ENCODE results near the gene ZCCHC18. TPM values are rescaled to one million over a fixed set of nuclear protein-coding genes. Genes with fewer than 3 reads are reported as not detected.
A peak's percentile ranks its signal among the peaks of the same experiment; 100 is the strongest.

The ZCCHC18 gene
- total and polyA plus RNA-seq, 2 of the 4 experiments (the other 2 are of a cell fraction): 0.36 to 1.5 TPM

GRCh38 chrX:104113222-104113965 lies 1.1 kb downstream of the ZCCHC18 start:
- H2AK5ac ChIP-seq (ENCODE audit: low read depth, low read length): no peak overlapping the region
- H3K9me1 ChIP-seq (ENCODE audit: insufficient read depth, low read length): no peaks in the 10 kb centered on the region
- H3K4ac ChIP-seq (ENCODE audit: low read depth, low read length): no peak overlapping the region
- no peaks in the 10 kb centered on the region for H3K79me1 ChIP-seq (ENCODE audit: low read depth in 1 of 2, low read length in 2 of 2)
- H4K91ac ChIP-seq (ENCODE audit: insufficient read depth, low read depth, low read length): no peak overlapping the region
- TF ChIP-seq RAD21 (IDR thresholded peaks at IDR 0.05; ENCODE audit: low read length) (peak; percentile 33; the same call in 1 of the 2 replicates), RCOR1 (IDR thresholded peaks at IDR 0.05; ENCODE audit: insufficient replicate concordance, low read length) (peak; percentile 87), ELK1 (IDR thresholded peaks at IDR 0.05; ENCODE audit: borderline replicate concordance, low read depth, low read length) (no peak), CTCF (conservative IDR thresholded peaks at IDR 0.05; ENCODE audit: low read depth, low read length) (peak; percentile 47), SMC3 (IDR thresholded peaks at IDR 0.05; ENCODE audit: low read depth, low read length) (peak; percentile 45)
- 0 out of 2 replicates have a peak overlapping the region, but pooled peaks have one; percentile 1 for H3K9ac ChIP-seq (ENCODE audit: low read depth, low read length)
- no TSS peak for BruUV-seq (replicated peaks)
- no peaks in the 10 kb centered on the region for H3K9me3 ChIP-seq (ENCODE audit: control insufficient read depth, insufficient read depth, low read length)
- H3K56ac ChIP-seq (ENCODE audit: extremely low read depth, insufficient read depth, low read length): no peak overlapping the region
- peak overlapping the region; percentile 82 for H2AFZ ChIP-seq (replicated peaks; ENCODE audit: low read length, poor library complexity)
- H4K5ac ChIP-seq (ENCODE audit: low read depth, low read length): no peak overlapping the region
- peak overlapping the region; percentile 73 for H3K4me2 ChIP-seq (ENCODE audit: low read depth, low read length)
- intact Hi-C loops (cut with micrococcal nuclease) (loop anchor here (2.0 to 5.0 kb wide), 2 partner anchors 15 to 426 kb away; partner anchors contain the start of gene MORF4L2), in situ Hi-C loops (cut with MboI; ENCODE audit: low sequenced_read_pairs) (loop anchor here (25.0 kb wide), 1 partner anchor 276 kb away; the partner anchor contains the start of gene RAB9B), dilution Hi-C loops (cut with HindIII; ENCODE audit: low sequenced_read_pairs, unreplicated experiment) (no loop called here)
- no peak overlapping the region for H3K18ac ChIP-seq (ENCODE audit: low read depth, low read length)
- H4K8ac ChIP-seq (ENCODE audit: low read depth in 2 of 2, low read length in 2 of 2): no peak overlapping the region
- H3K27me3 ChIP-seq (ENCODE audit: control insufficient read depth, insufficient read depth, low read length): peaks cover 2% of the 10 kb centered on the region; the same call in 1 of the 2 replicates
- no peak overlapping the region for H2AK9ac ChIP-seq (replicated peaks; ENCODE audit: low read depth, low read length, poor library complexity)
- no peak overlapping the region for H2BK5ac ChIP-seq (ENCODE audit: low read depth, low read length, poor library complexity, severe bottlenecking)
- H2BK20ac ChIP-seq (ENCODE audit: low read depth, low read length): no peak overlapping the region
- DNase-seq: peak; percentile 53
- H2BK120ac ChIP-seq (ENCODE audit: low read depth, low read length): no peak overlapping the region
- no peaks in the 10 kb centered on the region for H3K36me3 ChIP-seq (ENCODE audit: control insufficient read depth, insufficient read depth, low read length)
- ATAC-seq (ENCODE audit: low read depth): peak; percentile 56
- H3K14ac ChIP-seq (replicated peaks; ENCODE audit: low read depth, low read length): no peak overlapping the region
- WGBS, 2 experiments (ENCODE audit: extremely low coverage in 2 of 2, insufficient read length in 1 of 2): no CpG with 5 or more reads among the region's 24 CpGs
- no peak overlapping the region for H3K27ac ChIP-seq (ENCODE audit: insufficient read depth, low read length)
- no peaks in the 10 kb centered on the region for H3K4me1 ChIP-seq (ENCODE audit: control insufficient read depth, insufficient read depth, low read length)
- POLR2A ChIA-PET (ENCODE audit: unreplicated experiment): no interaction called here
- peak overlapping the region; percentile 96 for H3K4me3 ChIP-seq (ENCODE audit: insufficient read depth, low read depth, low read length)
- no peaks in the 10 kb centered on the region for H4K20me1 ChIP-seq (ENCODE audit: insufficient read depth, low read length)
- no peak overlapping the region for H2BK15ac ChIP-seq (ENCODE audit: low read depth, low read length)
- CTCF ChIA-PET: interaction anchor here (0.6 to 1.3 kb wide), 4 partner anchors 10 to 227 kb away, joined by 3 to 4 read pairs (median 3); no protein-coding TSS in a partner anchor
- no peak overlapping the region for H3K23ac ChIP-seq (ENCODE audit: low read depth, low read length)
